Transverse colon (tissue), 4 donors: ENCODE results near the gene SLC27A2. TPM values are rescaled to one million over a fixed set of nuclear protein-coding genes. Genes with fewer than 3 reads are reported as not detected.

Experiments used
- DNase-seq: peaks from one replicate; pipeline ENCODE4 v3.0.0-alpha.2; 2019
- H3K27ac ChIP-seq, 4 donors: fragments of 200-600 bp; sonication (generic); 2 replicates each; pipeline ENCODE4 v1.5.1; 2016 to 2018; ENCODE audit warnings: inconsistent platforms in 4 of 4
- H3K27me3 ChIP-seq: fragments of 200-600 bp; sonication (generic); 2 replicates; pipeline ENCODE4 v1.5.1; 2017; ENCODE audit warnings: inconsistent platforms
- H3K36me3 ChIP-seq, 4 donors: fragments of 200-600 bp; sonication (generic); 2 replicates each; pipeline ENCODE4 v1.5.1; 2017 to 2019; ENCODE audit warnings: inconsistent platforms in 4 of 4
- H3K4me1 ChIP-seq, 4 donors: fragments of 200-600 bp; sonication (generic); 2 replicates each; pipeline ENCODE4 v1.5.1; 2017 to 2020; ENCODE audit warnings: inconsistent platforms in 4 of 4
- H3K4me3 ChIP-seq, 4 donors: fragments of 200-600 bp; sonication (generic); 1 replicate in 1 of 4; 2 replicates in 3 of 4; pipeline versions ENCODE4 v1.5.1 to v1.6.1; 2017 to 2019; ENCODE audit warnings: inconsistent platforms in 4 of 4
- H3K9me3 ChIP-seq, 2 donors: fragments of 200-600 bp; sonication (generic); 2 replicates each; pipeline ENCODE4 v1.5.1; 2017 to 2019; ENCODE audit warnings: inconsistent platforms in 2 of 2
- CTCF ChIP-seq, 5 experiments: fragments of 200-600 bp in 3 of 5; fragments of 450-650 bp in 2 of 5; sonication (generic) in 3 of 5; IDR thresholded peaks; 1 replicate in 2 of 5; 2 replicates in 3 of 5; pipeline ENCODE4 v1.5.1; 2016 to 2017; ENCODE audit warnings: antibody characterized with exemption in 5 of 5, inconsistent platforms in 3 of 5, mild to moderate bottlenecking in 2 of 5, moderate library complexity in 1 of 5
- EP300 ChIP-seq: sonication (generic); formaldehyde crosslinking; IDR thresholded peaks from one replicate; pipeline ENCODE4 v1.6.1; 2017; ENCODE audit warnings: antibody characterized with exemption, low read depth
- POLR2A ChIP-seq: fragments of 450-650 bp; IDR thresholded peaks from one replicate; pipeline ENCODE4 v1.6.1; 2016; ENCODE audit warnings: antibody characterized with exemption, mild to moderate bottlenecking, moderate library complexity
- POLR2AphosphoS5 ChIP-seq, 3 donors: sonication (generic); formaldehyde crosslinking; IDR thresholded peaks; one replicate each; pipeline ENCODE4 v1.6.1; 2016; ENCODE audit warnings: antibody characterized with exemption in 3 of 3
- WGBS, 2 donors: methylation state at CpG; one replicate each; pipeline ENCODE4 v1.1.5; 2018; ENCODE audit warnings: low coverage in 1 of 2; 5-methylcytosine and 5-hydroxymethylcytosine counted together
- in situ Hi-C, 4 donors: fragments of 200-750 bp; cut with MboI; loops; one replicate each; pipeline versions ENCODE4 v1.15.0 to v1.15.1; 2017; ENCODE audit warnings: low sequenced_read_pairs in 3 of 4, low pct_ligation_motif_present in 1 of 4, low pct_unique_long_range_greater_than_20kb in 1 of 4
- intact Hi-C: fragments of 100-400 bp; cut with DNase I; formaldehyde crosslinking; loops from one replicate; pipeline ENCODE4 v1.15.1; 2023; ENCODE audit warnings: low total_unique reads
- total RNA-seq, 4 donors: library from RNA; depleted of rRNA; stranded (reverse); fragments of >200 nt; gene quantifications; one replicate each; pipeline ENCODE4 v1.1.0, GENCODE V29; 2016

The SLC27A2 gene
- total RNA-seq, 4 donors from 2014 or later, result 8.2 to 38.3 (median 21.5) TPM

- peaks cover 13% of the 10 kb centered on the region for H3K27me3 ChIP-seq
- no peak overlapping the region for H3K27ac ChIP-seq
- no peak overlapping the region for H3K4me3 ChIP-seq
- H3K9me3 ChIP-seq, result no peaks in the 10 kb centered on the region
- 87 to 94% methylated on average over 3 of the region's 3 CpGs for WGBS, 2 donors
- DNase-seq, result no peak
- H3K36me3 ChIP-seq, result no peaks in the 10 kb centered on the region
- in situ Hi-C loops, result no loop called here
- intact Hi-C loops, result no loop called here
- TF ChIP-seq CTCF (IDR thresholded peaks at IDR 0.05) (no peak), EP300 (no peak), POLR2A (no peak), POLR2AphosphoS5 (IDR thresholded peaks at IDR 0.05) (no peak)
- H3K4me1 ChIP-seq, result peaks cover 0 to 26% (median 15%) of the 10 kb centered on the region in 4 donors
These were observed 1.9 kb upstream of the SLC27A2 start for GRCh38 chr15:50180091-50180490.

- H3K4me3 ChIP-seq, result no peak overlapping the region
- H3K9me3 ChIP-seq, result no peaks in the 10 kb centered on the region
- in situ Hi-C loops, result no loop called here
- peaks cover 0 to 29% (median 16%) of the 10 kb centered on the region in 4 donors for H3K4me1 ChIP-seq
- no peak for TF ChIP-seq CTCF (IDR thresholded peaks at IDR 0.05)
- TF ChIP-seq POLR2AphosphoS5 (IDR thresholded peaks at IDR 0.05), result no peak
- no peak for TF ChIP-seq EP300
- no peak for TF ChIP-seq POLR2A
- H3K27ac ChIP-seq, result no peak overlapping the region
- peaks cover 13% of the 10 kb centered on the region for H3K27me3 ChIP-seq
- no peaks in the 10 kb centered on the region for H3K36me3 ChIP-seq
- WGBS, 2 donors, result 77% methylated on average over 7 of the region's 7 CpGs; no CpG with 5 or more reads in 1 of the 2 donors
- DNase-seq, result no peak
- intact Hi-C loops, result no loop called here
These were observed 1.4 kb upstream of the SLC27A2 start for GRCh38 chr15:50180582-50180981.

GRCh38 chr15:50181201-50181968 lies 611 bp upstream of the SLC27A2 start:
- TF ChIP-seq EP300 (no peak), CTCF (IDR thresholded peaks at IDR 0.05) (no peak)
- H3K36me3 ChIP-seq, result no peaks in the 10 kb centered on the region
- H3K27ac ChIP-seq, result peak overlapping the region in 3 of 4 donors; percentile 20 to 76 (median 36)
- DNase-seq, result no peak
- peaks cover 0 to 29% (median 16%) of the 10 kb centered on the region in 4 donors for H3K4me1 ChIP-seq
- peak overlapping the region in 3 of 4 donors; percentile 52 to 71 (median 60) for H3K4me3 ChIP-seq
- intact Hi-C loops, result no loop called here
- in situ Hi-C loops, result no loop called here
- peaks cover 13% of the 10 kb centered on the region for H3K27me3 ChIP-seq
- H3K9me3 ChIP-seq, result no peaks in the 10 kb centered on the region
- WGBS, 2 donors, result 52 to 61% methylated on average over 4 to 16 of the region's 16 CpGs

- Histone ChIP-seq H3K4me3 (peak overlapping the region; percentile 30 to 71 (median 56)), H3K36me3 (no peaks in the 10 kb centered on the region), H3K9me3 (no peaks in the 10 kb centered on the region), H3K27ac (peak overlapping the region; percentile 20 to 76 (median 44)), H3K4me1 (peaks cover 0 to 29% (median 16%) of the 10 kb centered on the region in 4 donors), H3K27me3 (peaks cover 13% of the 10 kb centered on the region)
- in situ Hi-C loops (no loop called here), intact Hi-C loops (no loop called here)
- WGBS, 2 donors, result 3% methylated on average over 41 of the region's 80 CpGs; no CpG with 5 or more reads in 1 of the 2 donors
- TF ChIP-seq CTCF (IDR thresholded peaks at IDR 0.05) (peak in 1 of 5 experiments; percentile 6), EP300 (no peak)
- DNase-seq, result peak; percentile 19
These were observed 420 bp downstream of the SLC27A2 start for GRCh38 chr15:50182219-50183013.
